GM18868 (cell line): ENCODE data around the gene SLC27A4.
"Not testable (repeated sequence)": the region's sequence is repeated elsewhere in the genome, so short reads cannot be mapped to it uniquely, and the experiment has no call there.

ENCODE experiments used
- ATAC-seq: cut with Tn5 transposase; IDR thresholded peaks from one replicate; pipeline ENCODE4 v1.9.1; 2021; ENCODE audit warnings: mild to moderate bottlenecking, moderate library complexity; ENCODE audit not compliant: unreplicated experiment

SLC27A4 gene

DNA sequence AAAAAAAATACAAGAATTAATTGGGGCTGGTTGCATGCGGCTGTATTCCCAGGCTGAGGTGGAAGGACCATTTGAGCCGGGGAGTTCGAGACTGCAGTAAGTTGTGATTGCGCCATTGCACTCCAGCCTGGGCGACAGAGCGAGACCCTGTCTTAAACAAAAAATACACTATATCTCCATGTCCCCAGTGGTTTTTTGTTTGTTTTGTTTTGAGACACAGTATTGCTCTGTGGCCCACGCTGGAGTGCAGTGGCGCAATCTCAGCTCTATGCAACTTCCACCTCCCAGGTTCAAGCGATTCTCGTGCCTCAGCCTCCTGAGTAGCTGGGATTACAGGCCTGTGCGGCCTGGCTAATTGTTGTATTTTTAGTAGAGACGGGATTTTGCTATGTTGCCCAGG, 16.5 kb upstream of the SLC27A4 start:
- no peak for ATAC-seq

- ATAC-seq = no peak
Measured at GRCh38 chr9:128324401-128324800, 15.9 kb upstream of the SLC27A4 start.

- ATAC-seq = no peak
Measured at GRCh38 chr9:128325629-128326028, 14.7 kb upstream of the SLC27A4 start.

GRCh38 chr9:128333451-128333869, 6.9 kb upstream of the SLC27A4 start:
- ATAC-seq = no peak

DNA sequence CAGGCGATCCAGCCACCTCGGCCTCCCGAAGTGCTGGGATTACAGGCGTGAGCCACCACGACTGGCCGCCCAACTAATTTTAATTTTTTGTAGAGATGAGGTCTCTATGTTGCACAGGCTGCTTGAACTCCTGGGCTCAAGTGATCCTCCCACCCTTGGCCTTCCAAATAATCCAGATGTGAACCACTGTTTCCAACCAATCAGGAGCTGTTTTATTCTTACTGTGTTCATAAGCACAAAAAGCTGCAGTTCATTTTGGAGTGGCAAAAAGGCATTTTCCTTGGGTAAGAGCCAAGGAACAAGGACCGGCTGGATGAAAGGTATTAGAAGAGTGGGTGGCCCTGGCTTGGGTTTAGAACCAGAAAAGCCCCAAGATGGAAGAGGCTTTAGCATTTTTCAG, 5.2 kb upstream of the SLC27A4 start:
- no peak for ATAC-seq

DNA sequence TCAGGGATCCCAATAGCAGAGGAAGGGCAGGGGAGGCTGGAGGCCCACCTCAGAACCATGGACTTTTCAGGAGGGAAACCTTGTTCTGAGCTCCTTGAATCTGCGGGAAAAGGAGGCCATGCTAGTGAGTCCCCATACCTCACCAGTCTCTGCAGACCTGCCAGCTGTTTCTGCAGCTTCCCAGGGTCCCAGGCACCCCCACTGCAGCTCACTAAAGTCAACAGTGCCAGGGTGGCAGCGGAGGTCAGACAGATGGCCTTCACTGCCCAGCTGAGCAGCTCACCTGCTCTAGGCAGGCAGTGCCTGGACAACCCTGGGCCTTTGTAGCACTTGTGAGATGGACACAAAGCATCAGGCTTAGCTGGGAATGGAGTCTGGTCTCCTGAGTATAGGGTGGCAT, 4.4 kb upstream of the SLC27A4 start:
- ATAC-seq = no peak

DNA sequence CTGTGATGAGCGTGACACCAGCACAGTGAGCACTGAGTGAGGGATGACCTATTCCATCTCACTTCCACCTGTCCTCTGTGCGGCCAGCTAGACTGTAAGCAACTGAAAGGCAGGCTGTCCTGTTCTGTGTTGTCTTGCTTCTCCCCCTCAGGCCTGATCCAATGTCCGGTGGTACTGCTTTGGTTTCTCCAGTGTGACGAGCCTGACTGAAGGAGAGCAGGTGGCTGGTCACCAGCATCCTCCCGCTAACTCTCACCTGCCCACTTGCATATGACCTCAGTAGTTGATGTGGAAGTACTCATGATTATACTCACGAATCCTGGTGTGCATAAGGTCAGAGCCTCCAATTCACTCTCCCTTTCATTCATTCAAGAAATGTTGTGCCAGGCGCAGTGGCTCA, 2.4 kb upstream of the SLC27A4 start:
- no peak for ATAC-seq

- ATAC-seq = not testable (repeated sequence)
Measured at GRCh38 chr9:128338852-128339614, 1.3 kb upstream of the SLC27A4 start.

- ATAC-seq = peak; percentile 30
Measured at GRCh38 chr9:128340691-128341434, 536 bp downstream of the SLC27A4 start.

DNA sequence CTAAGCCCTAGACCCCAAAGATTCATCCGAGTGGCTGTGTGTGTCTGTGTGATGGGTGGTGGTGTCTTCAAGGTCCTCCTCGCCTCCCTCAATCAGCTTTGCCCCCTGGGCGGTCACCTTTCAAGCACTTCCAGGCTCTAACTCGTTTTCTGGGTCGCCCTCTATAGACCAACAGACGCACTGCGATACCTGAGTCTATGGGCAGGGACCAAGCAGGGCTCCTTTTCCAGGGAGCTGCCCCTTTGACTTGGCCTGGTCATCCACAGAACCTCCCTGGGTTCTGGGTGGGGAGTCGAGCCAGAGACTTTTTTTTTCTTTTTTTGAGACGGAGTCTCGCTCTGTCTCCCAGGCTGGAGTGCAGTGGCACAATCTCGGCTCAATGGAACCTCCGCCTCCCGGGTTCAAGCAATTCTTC, 1.1 kb downstream of the SLC27A4 start:
- ATAC-seq = no peak

DNA sequence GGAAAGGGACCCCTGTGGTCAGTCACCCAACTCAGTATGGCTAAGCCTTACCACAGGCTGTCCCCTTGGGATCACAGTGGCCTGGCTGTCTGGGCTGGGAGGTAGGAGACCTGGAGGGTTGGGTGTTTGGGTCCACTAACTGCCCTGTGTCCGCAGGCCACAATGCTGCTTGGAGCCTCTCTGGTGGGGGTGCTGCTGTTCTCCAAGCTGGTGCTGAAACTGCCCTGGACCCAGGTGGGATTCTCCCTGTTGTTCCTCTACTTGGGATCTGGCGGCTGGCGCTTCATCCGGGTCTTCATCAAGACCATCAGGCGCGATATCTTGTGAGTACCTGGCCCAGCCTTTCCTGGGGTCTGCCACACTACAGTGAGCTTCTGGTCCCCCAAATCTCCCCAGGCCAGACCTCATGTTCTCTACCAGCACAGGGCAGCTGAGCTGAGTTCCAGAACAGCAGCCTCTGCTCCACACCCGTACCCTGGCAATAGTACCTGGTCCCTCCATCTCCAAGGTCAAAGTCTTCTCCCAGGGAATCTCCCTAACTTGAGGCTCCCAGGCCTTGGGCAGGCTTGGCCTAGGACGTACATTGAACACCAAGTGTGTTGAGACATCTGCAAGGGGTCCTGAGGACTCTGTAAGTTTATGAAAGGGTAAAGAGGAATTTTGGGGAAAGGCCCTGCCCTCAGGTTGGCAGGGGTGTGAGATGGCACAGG, 2.8 kb downstream of the SLC27A4 start:
- ATAC-seq = no peak

DNA sequence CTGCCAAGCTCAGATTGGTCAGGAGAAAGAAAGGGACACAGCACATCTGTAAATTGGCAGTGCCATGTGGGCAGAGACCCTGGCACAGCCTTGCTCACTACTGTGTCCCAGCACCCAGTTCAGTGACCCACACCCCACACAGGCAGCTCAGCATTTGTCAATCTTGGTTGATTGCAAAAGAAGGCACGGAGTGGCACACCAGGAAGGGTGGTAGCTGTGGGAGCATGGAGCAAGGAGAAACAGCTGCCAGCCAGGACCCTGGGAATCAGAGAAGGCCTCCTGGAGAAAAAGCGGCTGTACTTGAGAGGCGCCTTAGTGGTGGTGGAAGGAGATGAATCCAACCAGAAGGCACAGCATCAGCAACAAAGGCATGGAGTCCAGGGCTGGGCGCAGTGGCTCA, 3.5 kb downstream of the SLC27A4 start:
- ATAC-seq = no peak

GRCh38 chr9:128344931-128345605, 4.7 kb downstream of the SLC27A4 start:
- ATAC-seq = no peak

GRCh38 chr9:128349125-128349524, 8.8 kb downstream of the SLC27A4 start:
- no peak for ATAC-seq

DNA sequence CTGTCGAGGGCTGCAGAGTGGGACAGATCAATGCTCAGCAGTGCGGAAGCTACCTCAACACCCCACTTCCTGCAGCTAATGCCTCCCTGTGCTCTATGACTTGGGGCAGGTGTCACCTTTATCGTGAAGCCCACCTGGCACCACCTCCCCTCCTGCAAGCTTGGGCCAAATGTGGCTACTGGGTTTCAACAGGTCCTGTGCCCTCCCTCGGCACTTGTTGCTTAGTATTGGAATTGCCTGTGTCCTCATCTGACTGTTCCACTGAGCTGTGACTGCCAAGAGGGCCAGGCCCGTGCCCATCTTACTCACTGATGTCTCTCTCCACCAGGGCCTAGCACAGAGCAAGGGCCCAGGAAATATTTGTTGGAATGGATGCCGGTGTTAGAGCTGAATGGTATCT, 9.4 kb downstream of the SLC27A4 start:
- no peak for ATAC-seq

GRCh38 chr9:128355451-128355850, 15.1 kb downstream of the SLC27A4 start:
- ATAC-seq = no peak

GRCh38 chr9:128358090-128358489, 17.8 kb downstream of the SLC27A4 start:
- no peak for ATAC-seq

DNA sequence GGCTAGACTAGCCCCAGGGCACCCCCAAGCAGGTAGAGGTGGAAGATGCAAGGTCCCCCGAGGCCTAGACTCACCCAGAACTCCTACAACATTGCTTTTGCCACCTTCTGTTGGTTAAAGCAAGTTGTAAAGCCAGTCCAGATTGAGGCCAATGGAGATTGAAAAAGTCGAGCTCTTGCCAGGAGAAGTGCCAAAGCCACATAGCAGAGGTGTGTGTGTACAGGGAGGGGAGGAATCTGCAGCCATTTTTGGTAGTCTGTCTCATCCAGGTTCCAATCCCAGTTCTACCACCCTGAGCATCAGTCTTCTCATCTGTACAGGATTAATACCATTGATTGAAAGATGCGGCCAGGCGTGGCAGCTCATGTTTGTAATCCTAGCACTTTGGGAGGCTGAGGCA, 18.5 kb downstream of the SLC27A4 start:
- ATAC-seq = no peak

- no peak for ATAC-seq
Measured at GRCh38 chr9:128360826-128361225, 20.5 kb downstream of the SLC27A4 start.

DNA sequence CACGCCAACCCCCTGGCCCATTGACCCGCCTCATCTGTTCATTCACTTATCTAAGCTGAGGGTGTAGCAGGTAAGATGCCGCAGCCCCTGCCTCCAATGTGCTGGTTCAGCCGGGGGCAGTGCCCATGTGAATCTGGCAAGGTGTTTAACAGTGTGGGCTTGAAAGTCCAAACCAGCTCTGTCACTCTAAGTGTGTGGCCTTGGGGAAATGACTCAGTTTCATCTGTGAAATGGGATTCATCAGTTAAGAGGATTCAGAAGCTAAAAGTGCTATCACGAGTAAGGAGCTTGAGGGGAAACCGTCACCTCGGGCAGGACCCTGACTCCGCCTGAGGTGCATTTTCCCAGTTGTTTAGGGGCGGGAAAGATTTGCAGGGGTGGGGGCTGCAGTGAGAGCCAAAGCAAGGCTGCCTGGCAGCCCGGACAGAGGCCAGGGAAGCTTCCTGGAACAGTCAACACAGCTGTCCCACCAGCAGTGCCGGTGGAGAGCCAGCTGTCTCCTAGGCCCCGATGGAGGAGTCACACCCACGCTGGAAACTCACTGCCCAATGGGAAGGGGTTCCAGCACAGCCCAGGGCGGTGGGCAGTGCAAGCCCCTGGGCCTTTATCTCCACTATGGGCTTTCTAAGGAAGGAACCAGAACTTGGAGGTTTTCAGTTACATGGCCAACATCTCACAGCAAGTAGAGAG, 21.1 kb downstream of the SLC27A4 start:
- ATAC-seq = no peak
